IPS DF 6.9 (cell line): ENCODE data around the gene PDZD2.
"Not testable (repeated sequence)": the region's sequence is repeated elsewhere in the genome, so short reads cannot be mapped to it uniquely, and the experiment has no call there.

Source experiments
- DNase-seq: peaks from one replicate; pipeline ENCODE4 v3.0.0-alpha.2; 2013; ENCODE audit warnings: low read depth, low spot score
- H3K27ac ChIP-seq: one replicate; pipeline ENCODE4 v1.5.1; 2013; ENCODE audit warnings: low read length, control low read depth
- H3K27me3 ChIP-seq: 2 replicates; pipeline ENCODE4 v1.6.1; 2013; ENCODE audit warnings: mild to moderate bottlenecking, low read length; ENCODE audit not compliant: control insufficient read depth, insufficient read depth
- H3K36me3 ChIP-seq: 2 replicates; pipeline ENCODE4 v1.6.1; 2013; ENCODE audit warnings: low read length; ENCODE audit not compliant: control insufficient read depth, insufficient read depth
- H3K4me1 ChIP-seq: 2 replicates; pipeline ENCODE4 v1.6.1; 2013; ENCODE audit warnings: low read length; ENCODE audit not compliant: control insufficient read depth, insufficient read depth
- H3K4me3 ChIP-seq: 2 replicates; pipeline ENCODE4 v1.5.1; 2013; ENCODE audit warnings: mild to moderate bottlenecking, low read length
- H3K9me3 ChIP-seq: 2 replicates; pipeline ENCODE4 v1.6.1; 2013; ENCODE audit warnings: low read length, inconsistent platforms; ENCODE audit not compliant: control insufficient read depth, insufficient read depth
- WGBS: extraction: QIAGEN DNeasy Blood & Tissue Kit; methylation state at CpG from one replicate; pipeline ENCODE4 v1.1.7; 2013; ENCODE audit warnings: mixed read lengths, missing lambda C conversion rate; ENCODE audit not compliant: insufficient read length, insufficient coverage; 5-methylcytosine and 5-hydroxymethylcytosine counted together

Gene PDZD2

DNA sequence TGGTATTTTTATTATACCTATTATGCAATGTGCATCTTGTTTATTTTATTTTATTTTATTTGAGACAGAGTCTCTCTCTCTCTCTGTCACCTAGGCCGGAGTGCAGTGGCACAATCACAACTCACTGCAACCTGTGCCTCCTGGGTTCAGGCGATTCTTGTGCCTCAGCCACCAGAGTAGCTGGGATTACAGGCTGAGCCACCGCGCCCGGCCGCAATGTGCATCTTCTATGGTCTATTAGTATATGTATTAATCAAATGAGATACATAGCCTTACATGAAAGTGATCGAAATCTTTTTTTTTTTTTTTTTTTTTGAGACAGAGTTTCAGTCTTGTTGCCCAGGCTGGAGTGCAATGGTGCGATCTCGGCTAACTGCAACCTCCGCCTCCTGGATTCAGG lies 89.9 kb downstream of the PDZD2 start:
- not testable (repeated sequence) for H3K27me3 ChIP-seq, H3K4me3 ChIP-seq, H3K4me1 ChIP-seq, H3K36me3 ChIP-seq, H3K27ac ChIP-seq, H3K9me3 ChIP-seq, DNase-seq
- no CpG with 5 or more reads among the region's 10 CpGs for WGBS

DNA sequence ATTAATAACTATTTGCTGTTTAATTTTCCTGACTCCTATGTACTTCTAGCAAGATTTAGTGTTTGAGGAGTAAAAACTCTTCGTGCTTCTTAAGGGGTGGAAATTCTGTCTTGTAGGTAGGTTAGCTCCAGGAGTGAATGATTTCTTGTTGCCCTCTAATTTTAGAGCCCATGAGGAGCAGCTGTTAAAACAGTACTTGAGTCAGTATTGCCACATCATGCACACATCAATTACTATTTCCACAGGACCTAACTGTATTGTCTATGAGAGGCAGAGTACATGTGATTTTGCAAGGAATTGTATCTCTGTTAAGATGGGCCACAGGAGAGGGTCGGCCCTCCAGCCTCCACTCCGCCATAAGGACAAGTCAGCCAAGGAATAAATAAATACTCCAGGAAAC lies 91.2 kb downstream of the PDZD2 start:
- WGBS = no CpG with 5 or more reads among the region's 3 CpGs
- Histone ChIP-seq H3K4me1 (peaks cover 10% of the 10 kb centered on the region), H3K27me3 (no peaks in the 10 kb centered on the region), H3K36me3 (no peaks in the 10 kb centered on the region), H3K9me3 (no peaks in the 10 kb centered on the region), H3K27ac (no peak overlapping the region), H3K4me3 (no peak overlapping the region)
- no peak for DNase-seq

DNA sequence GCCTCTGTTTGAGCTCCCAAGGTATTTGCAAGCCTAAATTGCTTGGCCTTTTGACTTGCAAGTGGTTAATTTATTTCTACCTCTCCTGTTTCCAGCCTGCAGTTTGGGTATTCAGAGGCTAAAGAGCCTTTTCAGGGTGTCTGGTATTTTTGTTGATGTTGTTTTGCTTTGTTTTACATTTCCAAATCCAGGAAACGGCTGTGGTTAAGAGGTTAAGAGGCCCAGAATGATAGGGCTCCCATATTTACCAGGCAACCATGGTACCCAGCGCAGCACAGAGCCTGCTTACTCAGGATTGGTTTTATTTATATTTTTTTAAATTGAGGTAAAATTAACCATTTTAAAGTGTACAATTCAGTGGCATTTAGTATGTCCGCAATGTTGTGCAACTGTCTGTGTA lies 92.1 kb downstream of the PDZD2 start:
- peak; percentile 52 for DNase-seq
- Histone ChIP-seq H3K4me3 (no peak overlapping the region), H3K27ac (no peak overlapping the region), H3K9me3 (no peaks in the 10 kb centered on the region), H3K36me3 (no peaks in the 10 kb centered on the region), H3K27me3 (no peaks in the 10 kb centered on the region), H3K4me1 (peaks cover 11% of the 10 kb centered on the region)
- WGBS = no CpG with 5 or more reads among the region's 3 CpGs

DNA sequence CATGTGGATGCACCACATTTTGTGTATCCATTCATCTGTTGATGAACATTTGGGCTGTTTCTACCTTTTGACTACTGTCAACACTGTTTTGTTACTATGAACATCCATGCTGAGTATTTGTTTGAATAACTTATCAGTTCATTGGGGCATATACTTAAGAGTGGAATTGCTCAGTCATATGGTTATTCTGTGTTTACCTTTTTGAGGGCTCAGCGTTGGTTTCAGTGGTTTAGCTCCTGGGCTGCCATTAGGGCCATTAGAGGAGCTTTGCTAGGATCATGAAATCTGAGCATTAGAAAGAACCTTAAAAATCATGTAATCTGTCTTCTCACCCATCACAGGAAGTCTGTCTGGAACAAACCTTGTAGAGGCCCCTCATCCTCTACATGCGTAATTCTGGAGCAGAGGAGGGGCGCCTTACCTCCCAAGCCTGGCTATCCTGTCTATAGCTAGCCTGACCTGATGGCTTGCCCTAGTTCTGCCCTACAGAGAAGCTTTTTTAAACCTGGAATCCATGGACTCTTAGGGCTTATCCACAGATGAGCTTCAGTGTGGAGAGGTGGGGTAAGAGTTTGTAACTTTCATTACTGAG lies 92.9 kb downstream of the PDZD2 start:
- peaks cover 11% of the 10 kb centered on the region for H3K4me1 ChIP-seq
- H3K27me3 ChIP-seq = no peaks in the 10 kb centered on the region
- no peak overlapping the region for H3K27ac ChIP-seq
- WGBS = no CpG with 5 or more reads among the region's 3 CpGs
- no peaks in the 10 kb centered on the region for H3K9me3 ChIP-seq
- H3K36me3 ChIP-seq = no peaks in the 10 kb centered on the region
- DNase-seq = no peak
- H3K4me3 ChIP-seq = no peak overlapping the region

DNA sequence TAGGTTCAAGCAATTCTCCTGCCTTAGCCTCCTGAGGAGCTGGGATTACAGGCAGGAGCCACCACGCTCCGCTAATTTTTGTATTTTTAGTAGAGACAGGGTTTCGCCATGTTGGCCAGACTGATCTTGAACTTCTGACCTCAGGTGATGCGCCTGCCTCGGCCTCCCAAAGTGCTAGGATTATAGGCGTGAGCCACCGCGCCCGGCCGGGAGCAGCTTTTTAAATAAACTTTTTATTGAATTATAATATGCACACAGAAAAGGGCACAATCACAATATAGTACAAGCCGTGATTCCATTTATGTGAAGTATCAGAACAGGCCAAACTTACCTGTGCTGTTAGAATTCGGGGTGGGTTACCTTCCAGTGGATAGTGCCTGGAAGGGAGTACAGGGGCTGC lies 93.9 kb downstream of the PDZD2 start:
- H3K36me3 ChIP-seq, DNase-seq, H3K27me3 ChIP-seq, H3K9me3 ChIP-seq, H3K27ac ChIP-seq, H3K4me3 ChIP-seq: not testable (repeated sequence)
- peaks cover 11% of the 10 kb centered on the region for H3K4me1 ChIP-seq
- WGBS = no CpG with 5 or more reads among the region's 12 CpGs

DNA sequence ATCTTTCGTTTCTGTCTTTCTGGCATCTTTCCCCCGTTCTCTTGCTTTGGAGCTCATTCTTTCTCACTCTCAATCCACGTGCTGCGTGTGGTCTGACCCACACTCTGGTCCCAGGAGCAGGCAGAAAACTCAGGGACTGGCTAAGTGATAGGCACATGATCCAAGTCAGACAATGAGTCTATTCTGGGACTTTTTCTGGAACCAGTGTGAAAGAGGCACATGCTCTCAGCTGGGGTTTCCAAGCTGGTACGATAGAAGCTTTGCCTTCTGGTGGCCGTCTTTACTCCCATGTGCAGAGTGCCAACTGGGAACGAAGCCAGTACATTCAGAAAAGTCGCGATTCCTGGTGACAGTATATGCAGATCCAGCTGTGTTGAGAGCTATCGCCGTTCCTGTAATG lies 94.4 kb downstream of the PDZD2 start:
- WGBS = no CpG with 5 or more reads among the region's 11 CpGs
- no peak overlapping the region for H3K27ac ChIP-seq
- peaks cover 11% of the 10 kb centered on the region for H3K4me1 ChIP-seq
- H3K27me3 ChIP-seq = no peaks in the 10 kb centered on the region
- H3K9me3 ChIP-seq = no peaks in the 10 kb centered on the region
- no peak for DNase-seq
- H3K4me3 ChIP-seq = no peak overlapping the region
- no peaks in the 10 kb centered on the region for H3K36me3 ChIP-seq

DNA sequence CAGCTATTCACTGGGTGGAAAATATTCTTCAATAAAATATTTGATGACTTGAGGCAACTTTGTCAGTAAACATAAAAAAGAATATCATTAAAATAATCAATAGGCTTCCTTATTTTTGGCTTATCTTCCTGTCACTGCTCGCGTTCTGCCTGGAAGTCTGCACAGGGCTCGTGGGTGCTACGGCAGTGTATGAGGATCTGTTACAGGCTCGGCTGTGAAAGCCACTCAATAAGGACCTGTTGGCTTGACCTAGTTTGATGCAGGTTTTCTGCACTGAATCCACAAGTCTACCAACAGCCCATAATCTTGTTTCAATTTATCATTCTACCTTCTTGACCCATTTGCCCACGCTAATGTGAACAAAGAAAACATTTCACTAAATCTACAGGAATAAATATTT lies 97.2 kb downstream of the PDZD2 start:
- Histone ChIP-seq H3K27me3 (no peaks in the 10 kb centered on the region), H3K4me1 (peaks cover 8% of the 10 kb centered on the region), H3K9me3 (no peaks in the 10 kb centered on the region), H3K4me3 (no peak overlapping the region), H3K36me3 (no peaks in the 10 kb centered on the region), H3K27ac (no peak overlapping the region)
- no peak for DNase-seq
- WGBS = no CpG with 5 or more reads among the region's 6 CpGs

DNA sequence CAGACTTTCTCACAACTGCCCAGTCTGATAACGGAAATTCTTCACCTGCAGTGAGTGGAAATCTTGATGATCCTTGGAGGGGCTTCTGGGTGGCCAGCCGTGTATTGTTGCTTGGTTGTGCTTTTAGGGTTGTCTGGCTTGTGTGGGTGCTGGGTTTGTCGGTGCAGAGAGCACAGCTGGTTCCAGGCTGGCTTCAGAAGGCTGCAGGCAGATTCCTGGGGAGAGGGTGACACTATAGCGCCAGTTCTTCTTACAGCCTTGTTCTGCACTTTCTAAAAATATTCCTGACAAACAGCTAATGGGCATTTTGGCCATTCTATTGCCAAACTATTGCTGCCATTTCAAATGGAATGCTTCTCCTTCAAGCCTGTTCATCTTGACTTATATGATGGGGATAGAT lies 99.3 kb downstream of the PDZD2 start:
- Histone ChIP-seq H3K27me3 (no peaks in the 10 kb centered on the region), H3K4me3 (no peak overlapping the region), H3K4me1 (peaks cover 5% of the 10 kb centered on the region; the same call in 1 of the 2 replicates), H3K36me3 (no peaks in the 10 kb centered on the region), H3K9me3 (no peaks in the 10 kb centered on the region), H3K27ac (no peak overlapping the region)
- no peak for DNase-seq
- WGBS = no CpG with 5 or more reads among the region's 4 CpGs

DNA sequence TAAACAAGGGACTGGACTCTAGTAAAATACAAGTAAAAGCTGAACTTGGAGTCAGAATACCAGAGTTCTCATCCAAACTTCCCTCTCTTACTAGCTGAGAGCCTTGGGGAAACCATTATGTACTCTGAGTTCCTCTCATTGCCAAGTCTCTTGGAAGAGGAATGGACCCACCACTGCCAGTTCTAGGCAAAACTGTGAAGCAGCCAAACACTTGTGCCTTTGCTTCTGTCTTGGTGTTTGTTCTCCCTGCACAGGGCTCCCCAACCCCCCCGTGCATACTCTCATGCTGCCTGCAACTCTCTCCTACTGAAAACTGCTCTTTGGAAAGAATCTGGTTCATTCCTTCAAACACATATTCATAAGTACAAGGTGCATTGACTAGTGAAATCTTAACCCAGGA lies 102.6 kb downstream of the PDZD2 start:
- H3K4me3 ChIP-seq = no peak overlapping the region
- H3K36me3 ChIP-seq = no peaks in the 10 kb centered on the region
- H3K27me3 ChIP-seq = no peaks in the 10 kb centered on the region
- H3K4me1 ChIP-seq = no peaks in the 10 kb centered on the region
- WGBS = no CpG with 5 or more reads among the region's 1 CpG
- no peaks in the 10 kb centered on the region for H3K9me3 ChIP-seq
- DNase-seq = no peak
- no peak overlapping the region for H3K27ac ChIP-seq

DNA sequence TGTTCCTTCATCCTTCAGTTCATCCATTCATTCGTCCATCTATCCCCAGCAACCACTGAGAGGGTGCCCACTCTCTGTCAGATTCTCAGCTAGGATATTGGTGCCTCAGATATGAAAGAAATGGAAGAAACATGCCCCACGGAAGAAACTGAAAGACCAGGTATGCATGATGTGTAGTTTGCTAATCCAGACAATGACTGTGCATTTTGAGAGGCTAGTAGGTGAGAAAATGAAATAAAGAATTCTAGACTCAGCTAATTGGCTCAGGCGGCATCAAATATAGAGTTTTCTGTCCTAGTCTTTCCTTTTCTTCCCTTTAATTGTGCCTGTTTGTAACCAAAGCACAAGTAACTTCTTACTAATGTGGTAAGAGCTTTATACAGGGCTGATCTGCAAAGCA lies 104.7 kb downstream of the PDZD2 start:
- no CpG with 5 or more reads among the region's 3 CpGs for WGBS
- H3K4me1 ChIP-seq = no peaks in the 10 kb centered on the region
- DNase-seq = no peak
- no peak overlapping the region for H3K27ac ChIP-seq
- no peak overlapping the region for H3K4me3 ChIP-seq
- H3K36me3 ChIP-seq = no peaks in the 10 kb centered on the region
- no peaks in the 10 kb centered on the region for H3K9me3 ChIP-seq
- no peaks in the 10 kb centered on the region for H3K27me3 ChIP-seq

DNA sequence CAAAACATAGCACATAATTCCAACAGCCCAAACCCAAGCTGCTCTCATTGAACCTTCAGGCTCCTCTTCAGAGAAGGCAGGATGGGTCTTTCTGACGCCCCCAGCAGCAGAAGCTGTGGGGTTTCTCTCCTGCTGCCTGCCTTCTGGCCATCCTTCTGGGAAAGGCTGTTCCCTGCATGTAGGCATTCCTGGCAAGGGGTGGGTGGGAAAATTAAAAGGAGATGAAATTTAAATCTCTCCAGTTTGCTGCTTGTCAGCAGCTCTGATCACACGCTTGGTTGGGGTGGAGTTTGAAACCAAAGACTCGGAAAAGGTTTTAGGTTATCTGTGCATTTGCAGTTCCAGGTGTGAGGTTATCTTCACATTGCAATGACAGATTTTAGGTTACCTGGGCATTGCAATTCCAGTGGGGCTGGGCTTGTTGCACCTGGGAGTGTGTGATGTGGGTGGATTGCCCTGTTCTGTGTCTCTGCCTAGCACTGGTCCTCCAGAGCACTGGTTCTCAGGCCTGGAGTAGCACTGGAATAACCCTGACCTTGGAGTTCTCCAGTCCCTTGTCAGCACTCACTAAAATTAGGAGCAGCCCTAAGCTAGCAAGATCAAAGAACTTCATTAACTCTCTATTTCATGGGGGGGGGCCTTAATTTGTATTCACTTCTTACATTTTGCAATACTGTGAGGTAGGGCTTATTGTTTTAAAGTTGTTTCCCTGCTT lies 109.7 kb downstream of the PDZD2 start:
- Histone ChIP-seq H3K4me3 (no peak overlapping the region), H3K9me3 (no peaks in the 10 kb centered on the region), H3K36me3 (no peaks in the 10 kb centered on the region), H3K27me3 (no peaks in the 10 kb centered on the region), H3K27ac (no peak overlapping the region), H3K4me1 (no peaks in the 10 kb centered on the region)
- WGBS = no CpG with 5 or more reads among the region's 3 CpGs
- DNase-seq = no peak
